WTC11 (cell line): ENCODE data around the gene ROBO1. TPM values are rescaled to one million over a fixed set of nuclear protein-coding genes. Genes with fewer than 3 reads are reported as not detected.

Source experiments
- ATAC-seq: fragments of 200-7000 bp; cut with Tn5 transposase; 2 replicates; pipeline ENCODE4 v1.10.0; 2021; ENCODE audit warnings: mild to moderate bottlenecking, moderate library complexity
- CTCF ChIA-PET: fragments of 300-600 bp; sonication (Branson Sonifier 250); formaldehyde crosslinking; loops from one replicate; lab custom pipeline; 2021; ENCODE audit warnings: antibody characterized with exemption; lab: Charles Lee
- POLR2A ChIA-PET: fragments of 350-600 bp; sonication (Branson Sonifier 250); formaldehyde crosslinking; loops from one replicate; lab custom pipeline; 2021; ENCODE audit warnings: antibody characterized with exemption; lab: Charles Lee
- DNase-seq: peaks from one replicate; pipeline ENCODE4 v3.0.0; 2021; ENCODE audit warnings: low spot score
- H3K27ac Mint-ChIP-seq: 2 replicates; pipeline ENCODE4 v1.8.0; 2021; ENCODE audit warnings: mixed read lengths
- H3K27me3 Mint-ChIP-seq: 2 replicates; pipeline ENCODE4 v1.8.0; 2021; ENCODE audit warnings: low read depth, mild to moderate bottlenecking, moderate library complexity, mixed read lengths
- H3K36me3 Mint-ChIP-seq: 2 replicates; pipeline ENCODE4 v1.8.0; 2021; ENCODE audit warnings: mixed read lengths
- H3K4me1 Mint-ChIP-seq: 2 replicates; pipeline ENCODE4 v1.8.0; 2022; ENCODE audit warnings: mixed read lengths
- H3K4me3 Mint-ChIP-seq: 2 replicates; pipeline ENCODE4 v1.8.0; 2021; ENCODE audit warnings: mild to moderate bottlenecking, moderate library complexity, mixed read lengths
- H3K9me3 Mint-ChIP-seq: 2 replicates; pipeline ENCODE4 v1.8.0; 2021; ENCODE audit warnings: mixed read lengths
- CREM ChIP-seq: sonication (generic); formaldehyde crosslinking; IDR thresholded peaks from 2 replicates; pipeline ENCODE4 v1.8.1; 2022; ENCODE audit warnings: mild to moderate bottlenecking, missing genetic modification reagents, moderate library complexity
- FOXJ3 ChIP-seq: sonication (generic); formaldehyde crosslinking; IDR thresholded peaks from 2 replicates; pipeline ENCODE4 v1.9.0; 2021; ENCODE audit warnings: missing genetic modification reagents, mild to moderate bottlenecking, borderline replicate concordance
- FOXP1 ChIP-seq: sonication (generic); formaldehyde crosslinking; IDR thresholded peaks from 2 replicates; pipeline ENCODE4 v1.8.0; 2022; ENCODE audit warnings: missing genetic modification reagents, mild to moderate bottlenecking, moderate library complexity, borderline replicate concordance
- GTF2I ChIP-seq: fragments of 250-450 bp; sonication (Bioruptor Pico); conservative IDR thresholded peaks from 2 replicates; pipeline ENCODE4 v1.4.0; 2021; ENCODE audit warnings: mild to moderate bottlenecking
- MXD4 ChIP-seq: fragments of 250-450 bp; sonication (Bioruptor Pico); IDR thresholded peaks from 2 replicates; pipeline ENCODE4 v1.8.0; 2021; ENCODE audit warnings: mild to moderate bottlenecking, moderate library complexity, borderline replicate concordance
- MYBL2 ChIP-seq: sonication (generic); formaldehyde crosslinking; IDR thresholded peaks from 2 replicates; pipeline ENCODE4 v1.8.1; 2023; ENCODE audit warnings: mild to moderate bottlenecking, moderate library complexity, missing genetic modification reagents
- NR3C1 ChIP-seq: sonication (generic); formaldehyde crosslinking; conservative IDR thresholded peaks from 2 replicates; pipeline ENCODE4 v1.8.1; 2023; ENCODE audit warnings: low read depth, mild to moderate bottlenecking, missing genetic modification reagents
- RELA ChIP-seq: sonication (generic); formaldehyde crosslinking; IDR thresholded peaks from 2 replicates; pipeline ENCODE4 v1.8.1; 2022; ENCODE audit warnings: missing genetic modification reagents, mild to moderate bottlenecking, borderline replicate concordance
- SMAD4 ChIP-seq: sonication (generic); formaldehyde crosslinking; IDR thresholded peaks from 2 replicates; pipeline ENCODE4 v1.8.0; 2022; ENCODE audit warnings: mild to moderate bottlenecking, missing genetic modification reagents
- TCF7 ChIP-seq: sonication (generic); formaldehyde crosslinking; IDR thresholded peaks from 2 replicates; pipeline ENCODE4 v1.8.0; 2022; ENCODE audit warnings: mild to moderate bottlenecking, low read depth, missing genetic modification reagents, moderate library complexity
- ZNF121 ChIP-seq: sonication (generic); formaldehyde crosslinking; IDR thresholded peaks from 2 replicates; pipeline ENCODE4 v1.8.0; 2023; ENCODE audit warnings: missing genetic modification reagents
- ZNF219 ChIP-seq: sonication (generic); formaldehyde crosslinking; IDR thresholded peaks from 2 replicates; pipeline ENCODE4 v1.8.0; 2023; ENCODE audit warnings: missing genetic modification reagents, mild to moderate bottlenecking, borderline replicate concordance
- ZNF317 ChIP-seq: sonication (generic); formaldehyde crosslinking; IDR thresholded peaks from 2 replicates; pipeline ENCODE4 v1.8.1; 2023; ENCODE audit warnings: low read depth, mild to moderate bottlenecking, moderate library complexity, missing genetic modification reagents, borderline replicate concordance
- total RNA-seq: library from RNA; stranded (reverse); gene quantifications from 3 replicates; pipeline ENCODE4 v1.2.3, GENCODE V29; 2021
- TF ChIP-seq, protein P1 (sequence below): sonication (generic); formaldehyde crosslinking; IDR thresholded peaks from 2 replicates; pipeline ENCODE4 v1.8.0; 2022; ENCODE audit warnings: missing genetic modification reagents
- TF ChIP-seq, protein P2 (sequence below): sonication (generic); formaldehyde crosslinking; IDR thresholded peaks from 2 replicates; pipeline ENCODE4 v1.8.0; 2022; ENCODE audit warnings: mild to moderate bottlenecking, missing genetic modification reagents
- TF ChIP-seq, protein P3 (sequence below): sonication (generic); formaldehyde crosslinking; IDR thresholded peaks from 2 replicates; pipeline ENCODE4 v1.8.0; 2022; ENCODE audit warnings: mild to moderate bottlenecking, missing genetic modification reagents
- TF ChIP-seq, protein P4 (sequence below): fragments of 250-450 bp; sonication (Bioruptor Pico); conservative IDR thresholded peaks from 2 replicates; pipeline ENCODE4 v1.9.0; 2021; ENCODE audit warnings: mild to moderate bottlenecking
- TF ChIP-seq, protein P5 (sequence below): sonication (generic); formaldehyde crosslinking; IDR thresholded peaks from 2 replicates; pipeline ENCODE4 v1.8.1; 2022; ENCODE audit warnings: low read depth, mild to moderate bottlenecking, moderate library complexity, missing genetic modification reagents, borderline replicate concordance
- TF ChIP-seq, protein P6 (sequence below): fragments of 250-450 bp; sonication (Bioruptor Pico); IDR thresholded peaks from 2 replicates; pipeline ENCODE4 v1.9.0; 2021; ENCODE audit warnings: mild to moderate bottlenecking

The ROBO1 gene
- total RNA-seq, 1 experiment from 2014 or later, result 90.9 TPM

DNA sequence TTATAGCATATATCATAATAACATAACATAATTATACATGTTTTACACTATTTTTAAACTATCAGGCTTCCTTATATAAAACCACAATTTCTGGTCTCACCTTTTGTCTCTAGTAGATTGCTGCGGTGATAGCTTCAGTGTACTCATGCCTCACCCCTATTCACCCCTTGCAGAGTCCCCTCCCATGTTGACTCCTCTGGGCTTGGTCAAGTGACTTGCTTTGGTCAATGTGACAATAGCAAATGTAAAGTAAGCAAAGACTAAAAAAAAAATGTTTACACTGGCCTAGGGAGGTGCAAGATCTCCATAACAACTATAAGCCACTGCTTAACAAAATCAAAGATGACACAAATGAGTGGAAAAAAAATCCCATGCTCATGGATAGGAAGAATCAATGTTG is 537.5 kb downstream of the ROBO1 start:
- H3K36me3 Mint-ChIP-seq, result peaks cover 16% of the 10 kb centered on the region
- no peaks in the 10 kb centered on the region for H3K27me3 Mint-ChIP-seq
- TF ChIP-seq, protein P1, sequence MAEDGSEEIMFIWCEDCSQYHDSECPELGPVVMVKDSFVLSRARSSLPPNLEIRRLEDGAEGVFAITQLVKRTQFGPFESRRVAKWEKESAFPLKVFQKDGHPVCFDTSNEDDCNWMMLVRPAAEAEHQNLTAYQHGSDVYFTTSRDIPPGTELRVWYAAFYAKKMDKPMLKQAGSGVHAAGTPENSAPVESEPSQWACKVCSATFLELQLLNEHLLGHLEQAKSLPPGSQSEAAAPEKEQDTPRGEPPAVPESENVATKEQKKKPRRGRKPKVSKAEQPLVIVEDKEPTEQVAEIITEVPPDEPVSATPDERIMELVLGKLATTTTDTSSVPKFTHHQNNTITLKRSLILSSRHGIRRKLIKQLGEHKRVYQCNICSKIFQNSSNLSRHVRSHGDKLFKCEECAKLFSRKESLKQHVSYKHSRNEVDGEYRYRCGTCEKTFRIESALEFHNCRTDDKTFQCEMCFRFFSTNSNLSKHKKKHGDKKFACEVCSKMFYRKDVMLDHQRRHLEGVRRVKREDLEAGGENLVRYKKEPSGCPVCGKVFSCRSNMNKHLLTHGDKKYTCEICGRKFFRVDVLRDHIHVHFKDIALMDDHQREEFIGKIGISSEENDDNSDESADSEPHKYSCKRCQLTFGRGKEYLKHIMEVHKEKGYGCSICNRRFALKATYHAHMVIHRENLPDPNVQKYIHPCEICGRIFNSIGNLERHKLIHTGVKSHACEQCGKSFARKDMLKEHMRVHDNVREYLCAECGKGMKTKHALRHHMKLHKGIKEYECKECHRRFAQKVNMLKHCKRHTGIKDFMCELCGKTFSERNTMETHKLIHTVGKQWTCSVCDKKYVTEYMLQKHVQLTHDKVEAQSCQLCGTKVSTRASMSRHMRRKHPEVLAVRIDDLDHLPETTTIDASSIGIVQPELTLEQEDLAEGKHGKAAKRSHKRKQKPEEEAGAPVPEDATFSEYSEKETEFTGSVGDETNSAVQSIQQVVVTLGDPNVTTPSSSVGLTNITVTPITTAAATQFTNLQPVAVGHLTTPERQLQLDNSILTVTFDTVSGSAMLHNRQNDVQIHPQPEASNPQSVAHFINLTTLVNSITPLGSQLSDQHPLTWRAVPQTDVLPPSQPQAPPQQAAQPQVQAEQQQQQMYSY, result no peak
- TF ChIP-seq, protein P2, sequence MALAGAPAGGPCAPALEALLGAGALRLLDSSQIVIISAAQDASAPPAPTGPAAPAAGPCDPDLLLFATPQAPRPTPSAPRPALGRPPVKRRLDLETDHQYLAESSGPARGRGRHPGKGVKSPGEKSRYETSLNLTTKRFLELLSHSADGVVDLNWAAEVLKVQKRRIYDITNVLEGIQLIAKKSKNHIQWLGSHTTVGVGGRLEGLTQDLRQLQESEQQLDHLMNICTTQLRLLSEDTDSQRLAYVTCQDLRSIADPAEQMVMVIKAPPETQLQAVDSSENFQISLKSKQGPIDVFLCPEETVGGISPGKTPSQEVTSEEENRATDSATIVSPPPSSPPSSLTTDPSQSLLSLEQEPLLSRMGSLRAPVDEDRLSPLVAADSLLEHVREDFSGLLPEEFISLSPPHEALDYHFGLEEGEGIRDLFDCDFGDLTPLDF (CRISPR knock-in tag), result no peak
- no peak for TF ChIP-seq ZNF317 (CRISPR knock-in tag)
- no peak for TF ChIP-seq FOXJ3
- TF ChIP-seq, protein P3, sequence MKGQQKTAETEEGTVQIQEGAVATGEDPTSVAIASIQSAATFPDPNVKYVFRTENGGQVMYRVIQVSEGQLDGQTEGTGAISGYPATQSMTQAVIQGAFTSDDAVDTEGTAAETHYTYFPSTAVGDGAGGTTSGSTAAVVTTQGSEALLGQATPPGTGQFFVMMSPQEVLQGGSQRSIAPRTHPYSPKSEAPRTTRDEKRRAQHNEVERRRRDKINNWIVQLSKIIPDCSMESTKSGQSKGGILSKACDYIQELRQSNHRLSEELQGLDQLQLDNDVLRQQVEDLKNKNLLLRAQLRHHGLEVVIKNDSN (CRISPR knock-in tag), result no peak
- no peak for TF ChIP-seq MYBL2 (CRISPR knock-in tag)
- TF ChIP-seq CREM (CRISPR knock-in tag), result no peak
- TF ChIP-seq, protein P4, sequence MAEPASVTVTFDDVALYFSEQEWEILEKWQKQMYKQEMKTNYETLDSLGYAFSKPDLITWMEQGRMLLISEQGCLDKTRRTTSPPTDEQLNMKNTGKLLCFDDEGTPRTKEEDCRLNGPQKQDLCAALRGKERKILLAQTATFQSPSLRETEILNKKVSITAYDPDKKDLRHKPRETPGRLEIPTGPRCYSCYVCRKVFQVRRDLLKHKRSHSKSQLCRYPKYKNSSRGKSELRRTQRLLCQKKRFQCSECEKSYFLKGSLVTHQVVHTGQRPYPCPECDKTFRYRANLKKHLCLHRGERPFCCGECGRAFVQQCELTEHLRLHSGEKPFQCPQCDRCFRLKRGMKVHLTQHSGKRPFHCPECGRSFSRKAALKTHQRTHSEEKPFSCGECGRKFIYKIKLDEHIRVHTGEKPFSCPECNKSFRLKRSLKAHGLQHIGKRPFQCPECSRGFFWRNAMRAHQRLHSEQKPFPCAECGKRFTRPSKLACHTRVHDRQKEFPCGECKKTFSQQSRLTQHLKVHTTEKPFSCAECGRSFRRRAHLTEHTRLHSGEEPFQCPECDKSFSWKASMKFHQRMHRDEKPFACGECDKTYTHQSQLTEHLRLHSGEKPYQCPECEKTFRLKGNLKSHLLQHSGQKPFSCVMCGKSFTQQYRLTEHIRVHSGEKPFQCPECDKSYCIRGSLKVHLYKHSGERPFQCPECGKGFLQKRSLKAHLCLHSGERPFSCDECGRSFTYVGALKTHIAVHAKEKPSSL, result no peak
- TF ChIP-seq ZNF219 (CRISPR knock-in tag), result no peak
- TF ChIP-seq GTF2I, result no peak
- TF ChIP-seq, protein P5, sequence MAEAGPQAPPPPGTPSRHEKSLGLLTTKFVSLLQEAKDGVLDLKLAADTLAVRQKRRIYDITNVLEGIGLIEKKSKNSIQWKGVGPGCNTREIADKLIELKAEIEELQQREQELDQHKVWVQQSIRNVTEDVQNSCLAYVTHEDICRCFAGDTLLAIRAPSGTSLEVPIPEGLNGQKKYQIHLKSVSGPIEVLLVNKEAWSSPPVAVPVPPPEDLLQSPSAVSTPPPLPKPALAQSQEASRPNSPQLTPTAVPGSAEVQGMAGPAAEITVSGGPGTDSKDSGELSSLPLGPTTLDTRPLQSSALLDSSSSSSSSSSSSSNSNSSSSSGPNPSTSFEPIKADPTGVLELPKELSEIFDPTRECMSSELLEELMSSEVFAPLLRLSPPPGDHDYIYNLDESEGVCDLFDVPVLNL (CRISPR knock-in tag), result no peak
- no peak for TF ChIP-seq ZNF121
- ATAC-seq (no peak), DNase-seq (no peak)
- H3K9me3 Mint-ChIP-seq, result peaks cover 32% of the 10 kb centered on the region
- no peak overlapping the region for H3K4me3 Mint-ChIP-seq
- POLR2A ChIA-PET, result no interaction called here
- peaks cover 26% of the 10 kb centered on the region for H3K4me1 Mint-ChIP-seq
- no peak overlapping the region for H3K27ac Mint-ChIP-seq
- CTCF ChIA-PET, result no interaction called here

DNA sequence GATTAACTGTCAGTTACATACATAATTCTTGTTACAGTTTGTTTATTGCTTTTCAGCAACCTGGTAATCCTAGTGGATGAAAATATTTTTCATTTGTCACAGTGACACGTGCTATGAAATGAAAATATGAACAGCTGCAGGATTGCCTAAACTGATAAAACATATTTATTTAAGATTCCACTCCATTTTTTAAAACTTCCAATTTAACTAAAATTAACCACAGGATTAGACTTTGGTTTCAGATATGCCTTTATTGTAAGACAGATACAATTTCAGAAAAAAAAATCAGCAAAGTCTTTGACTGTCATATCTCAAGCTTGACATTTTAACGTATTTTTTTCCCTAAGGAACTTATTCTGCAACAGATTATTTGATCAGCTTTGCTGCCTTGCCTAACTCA is 550.7 kb downstream of the ROBO1 start:
- ChIA-PET POLR2A (interaction anchor here (1.2 kb wide), 1 partner anchor 10 kb away, joined by 3 read pairs; no protein-coding TSS in a partner anchor), CTCF (no interaction called here)
- H3K27me3 Mint-ChIP-seq, result no peaks in the 10 kb centered on the region
- H3K4me3 Mint-ChIP-seq, result no peak overlapping the region
- H3K36me3 Mint-ChIP-seq, result 0 out of 2 replicates have a peak, but pooled peaks cover under 1% of the 10 kb centered on the region
- DNase-seq (no peak), ATAC-seq (no peak)
- H3K4me1 Mint-ChIP-seq, result peaks cover 15% of the 10 kb centered on the region
- no peak overlapping the region for H3K27ac Mint-ChIP-seq
- no peaks in the 10 kb centered on the region for H3K9me3 Mint-ChIP-seq
- TF ChIP-seq TCF7 (CRISPR knock-in tag) (no peak), SMAD4 (no peak), MXD4 (no peak), ZNF219 (CRISPR knock-in tag) (no peak), RELA (CRISPR knock-in tag) (no peak), GTF2I (no peak), NR3C1 (CRISPR knock-in tag) (no peak), FOXP1 (no peak)
- TF ChIP-seq, protein P6, sequence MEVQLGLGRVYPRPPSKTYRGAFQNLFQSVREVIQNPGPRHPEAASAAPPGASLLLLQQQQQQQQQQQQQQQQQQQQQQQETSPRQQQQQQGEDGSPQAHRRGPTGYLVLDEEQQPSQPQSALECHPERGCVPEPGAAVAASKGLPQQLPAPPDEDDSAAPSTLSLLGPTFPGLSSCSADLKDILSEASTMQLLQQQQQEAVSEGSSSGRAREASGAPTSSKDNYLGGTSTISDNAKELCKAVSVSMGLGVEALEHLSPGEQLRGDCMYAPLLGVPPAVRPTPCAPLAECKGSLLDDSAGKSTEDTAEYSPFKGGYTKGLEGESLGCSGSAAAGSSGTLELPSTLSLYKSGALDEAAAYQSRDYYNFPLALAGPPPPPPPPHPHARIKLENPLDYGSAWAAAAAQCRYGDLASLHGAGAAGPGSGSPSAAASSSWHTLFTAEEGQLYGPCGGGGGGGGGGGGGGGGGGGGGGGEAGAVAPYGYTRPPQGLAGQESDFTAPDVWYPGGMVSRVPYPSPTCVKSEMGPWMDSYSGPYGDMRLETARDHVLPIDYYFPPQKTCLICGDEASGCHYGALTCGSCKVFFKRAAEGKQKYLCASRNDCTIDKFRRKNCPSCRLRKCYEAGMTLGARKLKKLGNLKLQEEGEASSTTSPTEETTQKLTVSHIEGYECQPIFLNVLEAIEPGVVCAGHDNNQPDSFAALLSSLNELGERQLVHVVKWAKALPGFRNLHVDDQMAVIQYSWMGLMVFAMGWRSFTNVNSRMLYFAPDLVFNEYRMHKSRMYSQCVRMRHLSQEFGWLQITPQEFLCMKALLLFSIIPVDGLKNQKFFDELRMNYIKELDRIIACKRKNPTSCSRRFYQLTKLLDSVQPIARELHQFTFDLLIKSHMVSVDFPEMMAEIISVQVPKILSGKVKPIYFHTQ, result no peak
- TF ChIP-seq, protein P2 (CRISPR knock-in tag), result no peak
